T-helper 2 cell treated with Interferon-gamma antibody and Interleukin-4, amounts not matched to agents 100 ng/mL and 5 ng/mL, for 36 hours (primary cell): ENCODE results near the gene TMPRSS4. TPM values are rescaled to one million over a fixed set of nuclear protein-coding genes. Genes with fewer than 3 reads are reported as not detected.

ENCODE experiments used
- intact Hi-C: fragments of 100-400 bp; cut with micrococcal nuclease; formaldehyde crosslinking; loops from one replicate; pipeline ENCODE4 v1.15.1; 2023
- total RNA-seq: library from RNA; stranded (reverse); gene quantifications from 2 replicates; pipeline ENCODE4 v1.2.3, GENCODE V29; 2022

TMPRSS4 gene
- total RNA-seq, 1 donor from 2014 or later, result not detected

DNA sequence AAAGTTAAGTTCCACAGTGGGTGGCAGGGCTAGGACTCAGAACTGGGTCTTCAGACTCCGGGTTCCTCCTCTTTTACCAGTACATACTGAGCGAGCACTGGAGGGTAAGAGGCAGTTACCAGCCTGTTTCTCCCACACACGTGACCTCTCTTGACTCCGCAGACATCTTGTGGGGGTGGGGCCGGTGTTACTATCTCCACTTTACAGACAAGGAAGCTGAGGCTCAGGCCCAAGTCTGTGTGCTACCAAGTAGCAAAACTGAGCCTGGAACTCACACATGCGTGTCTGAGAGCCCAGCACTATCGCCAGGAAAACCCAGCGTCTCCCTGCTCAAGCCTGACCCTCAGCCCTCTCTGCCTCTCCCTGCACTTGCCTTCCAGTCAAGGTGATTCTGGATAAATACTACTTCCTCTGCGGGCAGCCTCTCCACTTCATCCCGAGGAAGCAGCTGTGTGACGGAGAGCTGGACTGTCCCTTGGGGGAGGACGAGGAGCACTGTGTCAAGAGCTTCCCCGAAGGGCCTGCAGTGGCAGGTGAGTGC is 25.9 kb downstream of the TMPRSS4 start:
- intact Hi-C loops, result no loop called here

DNA sequence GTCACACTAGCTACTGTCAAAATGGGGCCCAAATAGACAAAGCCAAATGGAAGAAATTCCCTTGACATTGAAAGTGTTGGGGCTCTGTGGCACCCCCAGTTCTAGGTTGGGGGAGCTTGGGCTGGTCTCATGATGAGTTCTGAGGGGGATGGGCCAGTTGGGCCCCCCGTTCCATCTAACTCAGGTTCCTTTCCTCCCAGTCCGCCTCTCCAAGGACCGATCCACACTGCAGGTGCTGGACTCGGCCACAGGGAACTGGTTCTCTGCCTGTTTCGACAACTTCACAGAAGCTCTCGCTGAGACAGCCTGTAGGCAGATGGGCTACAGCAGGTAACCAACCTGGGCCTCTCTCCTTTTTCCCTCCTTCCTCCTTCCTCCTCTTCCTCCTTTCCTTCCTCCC is 27.6 kb downstream of the TMPRSS4 start:
- intact Hi-C loops, result no loop called here

DNA sequence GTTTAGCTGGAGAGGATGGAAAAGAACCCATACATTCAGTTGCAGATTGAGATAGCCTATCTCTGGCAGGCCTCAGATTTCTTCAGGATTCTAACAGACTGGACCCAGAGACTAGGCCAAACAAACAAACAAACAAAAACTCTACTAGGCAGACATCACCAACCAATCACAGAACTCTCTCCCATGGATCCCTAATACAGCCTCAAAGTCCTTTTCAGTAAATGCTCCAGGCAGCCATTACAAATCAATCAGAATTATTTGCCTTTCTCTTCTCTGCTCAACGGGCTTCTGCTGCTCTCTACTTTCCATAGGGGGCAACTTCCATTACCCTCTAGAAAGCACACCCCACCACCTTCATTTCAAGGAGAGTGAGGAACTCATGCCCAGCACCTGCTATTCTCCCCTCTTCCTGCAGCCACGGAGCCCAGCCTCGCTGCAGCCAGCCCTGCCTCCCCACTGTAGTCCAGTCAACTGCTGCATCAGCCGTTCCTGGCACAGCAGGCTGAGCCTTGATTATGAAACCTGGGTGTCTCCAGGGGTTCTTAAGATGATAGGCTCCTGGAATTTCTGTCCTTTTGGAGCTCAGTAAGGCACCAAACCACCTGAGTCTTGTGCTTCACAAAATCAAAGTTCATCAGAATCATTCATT is 28.9 kb downstream of the TMPRSS4 start:
- intact Hi-C loops, result no loop called here

DNA sequence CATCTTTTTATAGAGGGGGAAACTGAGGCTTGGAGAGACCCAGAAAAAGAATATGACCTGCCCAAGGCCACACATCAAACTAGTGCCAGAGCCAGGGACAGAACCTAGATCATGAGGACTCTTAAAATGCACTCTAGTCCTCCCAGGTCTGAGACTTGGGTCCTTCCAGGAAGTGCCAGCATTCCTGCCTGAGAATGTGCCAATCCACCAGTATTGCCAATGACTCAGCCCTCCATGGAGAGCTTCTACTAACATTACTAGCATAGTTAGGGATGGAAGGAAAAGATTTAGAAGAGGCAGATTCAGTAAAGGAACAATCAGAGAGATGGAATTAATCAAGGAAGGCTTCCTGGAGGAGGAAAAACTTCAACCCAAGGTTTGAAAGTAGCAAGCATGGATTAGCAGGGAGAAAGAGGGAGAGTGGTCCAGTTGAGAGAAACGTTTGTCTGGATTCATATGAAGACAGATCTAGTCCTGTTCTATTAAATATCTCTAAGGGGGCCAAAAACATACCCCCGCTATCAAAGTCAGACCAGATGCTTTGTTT is 30.0 kb downstream of the TMPRSS4 start:
- intact Hi-C loops, result no loop called here

DNA sequence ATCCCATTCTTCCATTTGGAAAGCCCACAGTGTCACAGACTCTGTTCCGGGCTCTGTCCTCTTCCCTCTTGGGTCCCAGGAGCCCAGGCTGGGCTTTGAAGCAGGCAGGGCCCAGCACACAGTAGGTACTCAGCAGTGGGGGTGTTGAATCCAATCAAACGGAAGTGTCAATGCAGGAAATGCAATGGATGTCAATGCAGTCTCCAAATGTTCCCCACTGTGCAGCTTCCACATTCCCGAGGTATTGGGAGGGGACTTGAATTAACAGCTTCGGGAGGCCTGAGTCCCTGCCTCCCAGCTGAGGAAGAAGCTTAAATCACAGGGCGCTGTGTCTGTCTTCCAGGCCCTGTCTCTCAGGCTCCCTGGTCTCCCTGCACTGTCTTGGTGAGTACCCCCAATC is 31.6 kb downstream of the TMPRSS4 start:
- intact Hi-C loops, result no loop called here

DNA sequence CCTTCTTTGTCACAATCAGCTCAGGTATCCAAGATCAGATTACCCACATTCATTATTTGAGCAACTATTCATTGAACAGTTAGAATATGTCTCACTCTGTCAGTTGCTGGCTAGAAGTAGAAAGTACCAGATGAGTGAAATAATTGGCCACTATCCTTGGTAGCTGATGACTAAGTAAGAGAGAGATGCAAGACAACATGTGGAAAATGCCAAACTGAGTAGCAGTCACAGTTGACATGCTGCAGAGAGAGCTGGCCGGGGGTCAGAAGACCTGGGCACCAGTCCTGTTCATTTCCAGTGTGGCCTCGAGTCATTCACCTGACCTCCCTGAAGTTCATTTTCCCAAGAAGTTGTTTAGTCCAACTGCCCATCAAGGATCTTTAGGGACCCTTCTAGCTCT is 32.4 kb downstream of the TMPRSS4 start:
- intact Hi-C loops, result no loop called here

DNA sequence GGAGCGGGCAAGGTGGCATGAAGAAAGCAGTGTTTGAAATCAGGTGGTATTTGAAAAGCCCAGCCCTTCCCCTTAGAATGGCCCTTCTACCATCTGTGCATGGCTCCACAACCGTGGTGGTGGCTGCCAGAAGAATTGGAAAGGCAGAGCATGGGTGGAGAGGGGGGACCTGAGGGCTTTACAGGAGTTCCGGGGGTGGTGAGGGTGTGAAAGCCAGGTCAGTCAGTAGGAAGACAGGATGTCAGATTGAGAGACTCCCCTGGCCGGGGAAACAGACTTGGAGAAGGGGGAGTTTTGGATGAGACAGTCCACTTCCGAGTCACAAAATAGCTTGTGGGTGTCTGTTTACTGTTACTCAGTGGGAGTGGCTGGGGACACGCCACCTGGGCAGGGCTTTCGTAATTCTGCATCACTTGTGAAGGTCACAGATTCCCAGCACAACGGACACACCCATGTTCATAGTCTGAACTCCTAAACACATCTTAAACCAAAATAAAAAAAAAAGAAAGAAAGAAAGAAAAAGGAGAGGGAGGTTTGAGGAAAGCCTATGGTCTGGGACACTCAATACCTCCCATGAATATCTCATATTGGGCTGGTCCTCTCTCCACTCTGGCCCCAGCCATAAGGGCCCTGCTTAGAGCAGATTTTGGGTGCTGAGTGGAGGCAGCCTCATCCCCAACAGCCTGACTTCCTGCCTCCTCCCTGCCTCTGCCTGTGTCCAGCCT is 34.3 kb downstream of the TMPRSS4 start:
- intact Hi-C loops, result no loop called here

DNA sequence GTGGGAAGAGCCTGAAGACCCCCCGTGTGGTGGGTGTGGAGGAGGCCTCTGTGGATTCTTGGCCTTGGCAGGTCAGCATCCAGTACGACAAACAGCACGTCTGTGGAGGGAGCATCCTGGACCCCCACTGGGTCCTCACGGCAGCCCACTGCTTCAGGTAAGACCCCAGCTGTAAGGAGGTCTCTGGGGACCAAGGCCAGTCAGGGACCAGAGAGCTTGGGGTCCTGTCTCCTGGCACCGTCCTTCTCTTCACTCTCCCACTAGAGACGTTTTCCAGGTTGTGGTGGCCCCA is 34.8 kb downstream of the TMPRSS4 start:
- intact Hi-C loops, result no loop called here

DNA sequence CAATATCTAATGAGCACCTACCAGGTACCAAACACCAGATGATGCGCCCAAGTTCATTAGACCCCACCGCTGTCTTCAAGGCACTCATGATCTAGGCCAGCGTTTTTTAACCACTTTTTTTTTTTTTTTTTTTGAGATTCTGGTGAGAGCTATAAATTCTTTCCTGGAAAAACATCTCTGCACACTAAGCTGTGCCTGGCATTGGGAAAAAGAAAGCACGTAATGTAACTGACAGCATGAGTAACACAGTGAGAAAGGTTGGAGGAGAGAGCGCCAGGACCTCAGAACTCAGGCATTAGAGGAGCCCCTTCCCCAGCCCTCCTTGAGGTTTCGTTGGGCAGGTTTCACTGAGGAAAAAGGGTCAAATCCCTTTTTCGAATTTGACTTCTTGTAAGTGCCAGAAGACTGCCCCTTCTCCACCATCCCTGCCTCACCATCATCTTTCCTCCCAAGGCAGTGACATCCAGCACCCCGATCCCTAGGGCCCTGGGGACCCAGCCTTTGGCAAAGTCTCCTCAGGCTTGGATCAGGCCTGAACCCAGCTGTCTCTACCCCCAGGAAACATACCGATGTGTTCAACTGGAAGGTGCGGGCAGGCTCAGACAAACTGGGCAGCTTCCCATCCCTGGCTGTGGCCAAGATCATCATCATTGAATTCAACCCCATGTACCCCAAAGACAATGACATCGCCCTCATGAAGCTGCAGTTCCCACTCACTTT is 36.0 kb downstream of the TMPRSS4 start:
- intact Hi-C loops, result no loop called here

DNA sequence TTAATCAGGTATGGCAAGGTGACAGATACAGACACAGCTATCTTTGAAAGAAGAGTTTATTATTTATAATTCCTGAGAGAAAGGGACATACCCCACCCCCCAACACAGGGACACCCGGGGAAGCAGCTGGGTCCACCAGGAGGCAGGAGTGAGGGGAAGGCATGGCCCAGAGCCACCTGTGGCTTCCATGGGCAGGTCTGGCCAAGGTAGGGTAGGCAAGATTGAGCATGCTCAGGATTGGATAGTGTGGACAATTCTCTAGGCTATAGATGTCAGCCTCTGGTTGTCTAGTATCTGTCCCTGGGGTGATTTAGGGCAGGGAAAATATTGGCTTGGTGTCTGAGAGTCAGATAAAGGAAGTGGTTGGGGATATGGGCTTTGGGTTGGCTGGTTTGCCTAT is 37.4 kb downstream of the TMPRSS4 start:
- intact Hi-C loops, result no loop called here

DNA sequence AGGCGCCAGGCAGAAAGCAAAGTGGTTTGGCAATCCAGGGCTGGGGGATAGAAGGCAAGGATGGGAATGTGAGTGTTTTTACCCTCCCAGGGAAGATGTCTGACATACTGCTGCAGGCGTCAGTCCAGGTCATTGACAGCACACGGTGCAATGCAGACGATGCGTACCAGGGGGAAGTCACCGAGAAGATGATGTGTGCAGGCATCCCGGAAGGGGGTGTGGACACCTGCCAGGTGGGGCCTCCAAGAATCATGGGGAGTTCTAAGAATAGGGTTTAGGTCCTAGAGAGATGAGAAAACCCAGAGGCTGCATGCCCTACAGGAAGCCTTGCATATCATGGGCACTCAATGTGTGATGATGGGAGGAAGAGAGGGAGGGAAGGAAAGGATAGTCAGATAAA is 38.2 kb downstream of the TMPRSS4 start:
- intact Hi-C loops, result no loop called here

DNA sequence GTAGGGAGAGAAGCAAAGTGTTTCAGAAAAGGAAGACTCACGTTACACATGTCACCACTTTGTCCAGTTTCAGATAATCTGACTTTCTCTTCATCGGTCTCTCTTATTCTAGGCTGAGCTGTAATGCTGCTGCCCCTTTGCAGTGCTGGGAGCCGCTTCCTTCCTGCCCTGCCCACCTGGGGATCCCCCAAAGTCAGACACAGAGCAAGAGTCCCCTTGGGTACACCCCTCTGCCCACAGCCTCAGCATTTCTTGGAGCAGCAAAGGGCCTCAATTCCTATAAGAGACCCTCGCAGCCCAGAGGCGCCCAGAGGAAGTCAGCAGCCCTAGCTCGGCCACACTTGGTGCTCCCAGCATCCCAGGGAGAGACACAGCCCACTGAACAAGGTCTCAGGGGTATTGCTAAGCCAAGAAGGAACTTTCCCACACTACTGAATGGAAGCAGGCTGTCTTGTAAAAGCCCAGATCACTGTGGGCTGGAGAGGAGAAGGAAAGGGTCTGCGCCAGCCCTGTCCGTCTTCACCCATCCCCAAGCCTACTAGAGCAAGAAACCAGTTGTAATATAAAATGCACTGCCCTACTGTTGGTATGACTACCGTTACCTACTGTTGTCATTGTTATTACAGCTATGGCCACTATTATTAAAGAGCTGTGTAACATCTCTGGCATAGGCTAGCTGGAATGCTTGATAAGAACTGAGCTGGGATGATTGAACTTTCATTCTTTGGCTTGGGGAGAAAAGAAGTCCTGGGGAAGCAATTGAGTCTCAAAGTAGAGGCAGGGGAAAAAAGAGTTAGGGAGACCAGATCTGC is 41.1 kb downstream of the TMPRSS4 start:
- intact Hi-C loops, result no loop called here

DNA sequence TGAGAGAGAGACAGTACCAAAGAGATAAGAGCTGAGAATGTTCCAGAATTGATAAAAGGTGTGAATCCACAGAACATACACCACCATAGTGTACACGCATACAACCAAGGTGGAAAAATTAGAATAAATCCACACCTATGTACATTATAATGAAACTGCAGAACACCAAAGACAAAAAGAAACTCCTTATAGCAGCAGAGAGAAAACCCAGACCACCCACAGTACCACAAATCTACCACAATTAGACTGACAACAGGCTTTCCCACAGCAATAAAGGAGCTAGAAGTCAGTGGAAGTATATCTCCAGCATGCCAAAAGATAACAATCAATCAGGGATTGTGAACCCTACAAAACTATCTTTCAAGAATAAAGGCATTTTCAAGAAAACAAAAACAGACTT is 43.9 kb downstream of the TMPRSS4 start:
- intact Hi-C loops, result no loop called here

DNA sequence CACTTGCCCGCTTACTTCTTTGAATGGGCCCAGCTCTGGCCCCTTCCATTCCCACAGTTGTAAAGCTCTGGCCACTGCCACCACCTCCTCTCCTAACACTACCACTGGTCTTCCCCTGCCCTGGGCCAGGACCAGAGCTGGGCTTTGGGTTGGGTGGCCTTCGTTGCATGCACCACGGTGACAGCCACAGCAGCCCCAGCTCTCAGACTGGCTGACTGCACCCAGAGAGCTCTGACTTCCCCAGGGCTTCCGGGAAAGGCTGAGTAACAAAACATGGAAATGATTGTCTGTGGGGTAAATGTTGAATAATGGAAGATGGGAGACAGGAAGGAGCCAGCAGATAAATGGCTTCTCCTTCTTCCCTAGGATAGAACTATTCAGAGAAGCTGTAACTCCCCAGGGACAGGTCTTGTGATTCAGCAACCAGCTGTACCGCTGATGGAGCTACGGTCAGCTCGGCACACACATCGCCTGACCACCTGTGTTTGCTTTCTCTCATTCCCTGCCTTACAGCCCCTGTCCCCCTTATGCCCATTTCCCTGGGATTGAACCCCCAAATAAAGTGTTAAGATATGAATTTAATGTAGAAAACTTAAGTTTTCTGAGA is 48.2 kb downstream of the TMPRSS4 start:
- intact Hi-C loops, result no loop called here

DNA sequence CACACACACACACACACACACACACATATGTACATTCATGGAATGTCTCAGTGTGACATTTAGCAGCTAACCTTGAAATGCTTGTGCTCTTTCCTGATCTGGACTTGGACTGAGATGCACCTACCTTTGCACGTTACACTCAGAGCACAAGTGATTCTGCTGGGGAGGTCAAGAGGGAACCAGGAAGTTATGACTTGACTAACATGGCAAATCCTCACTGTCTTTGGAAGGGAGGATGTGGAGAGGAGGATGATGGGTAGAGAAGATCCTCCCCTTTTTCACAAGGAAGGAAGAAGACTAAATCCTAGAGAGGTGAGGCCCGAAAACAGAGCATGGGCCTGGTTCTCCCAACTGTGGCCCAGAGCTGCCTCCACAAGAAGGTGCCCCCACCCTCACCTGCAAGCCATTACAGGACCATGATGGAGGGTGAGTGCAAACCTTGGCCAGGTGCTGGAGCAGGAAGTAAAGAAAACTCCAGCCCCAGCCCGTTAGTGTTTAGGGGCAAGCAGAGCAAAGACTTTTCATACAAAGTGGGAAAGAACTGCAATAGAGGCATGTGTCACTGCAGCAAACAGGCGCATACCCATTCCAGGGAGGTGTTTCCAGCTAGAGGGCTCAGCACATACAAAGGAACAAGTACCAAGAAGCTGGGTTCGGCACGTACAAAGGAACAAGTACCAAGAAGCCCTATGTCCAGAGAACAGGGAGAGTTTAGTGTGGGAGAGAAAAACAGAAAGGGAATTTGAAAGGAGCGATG is 49.4 kb downstream of the TMPRSS4 start:
- intact Hi-C loops, result no loop called here

DNA sequence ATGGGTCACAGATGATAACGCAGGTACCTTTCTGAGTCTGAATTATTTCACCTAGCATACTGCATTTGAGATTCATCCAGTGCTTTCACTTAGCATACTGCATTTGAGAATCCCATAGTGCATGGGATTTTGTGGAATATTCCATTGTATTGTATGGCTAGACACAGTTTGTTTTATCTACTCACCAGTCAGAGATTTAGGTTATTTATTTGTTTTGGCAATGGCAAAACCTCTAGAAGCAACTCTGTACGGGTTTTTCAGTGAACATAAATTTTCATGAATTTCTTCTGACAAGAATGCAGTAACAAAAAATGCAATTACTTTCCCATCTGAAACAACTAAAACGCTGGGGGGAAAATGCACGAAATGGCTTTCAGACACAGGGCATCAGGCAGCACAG is 51.4 kb downstream of the TMPRSS4 start:
- intact Hi-C loops, result no loop called here

DNA sequence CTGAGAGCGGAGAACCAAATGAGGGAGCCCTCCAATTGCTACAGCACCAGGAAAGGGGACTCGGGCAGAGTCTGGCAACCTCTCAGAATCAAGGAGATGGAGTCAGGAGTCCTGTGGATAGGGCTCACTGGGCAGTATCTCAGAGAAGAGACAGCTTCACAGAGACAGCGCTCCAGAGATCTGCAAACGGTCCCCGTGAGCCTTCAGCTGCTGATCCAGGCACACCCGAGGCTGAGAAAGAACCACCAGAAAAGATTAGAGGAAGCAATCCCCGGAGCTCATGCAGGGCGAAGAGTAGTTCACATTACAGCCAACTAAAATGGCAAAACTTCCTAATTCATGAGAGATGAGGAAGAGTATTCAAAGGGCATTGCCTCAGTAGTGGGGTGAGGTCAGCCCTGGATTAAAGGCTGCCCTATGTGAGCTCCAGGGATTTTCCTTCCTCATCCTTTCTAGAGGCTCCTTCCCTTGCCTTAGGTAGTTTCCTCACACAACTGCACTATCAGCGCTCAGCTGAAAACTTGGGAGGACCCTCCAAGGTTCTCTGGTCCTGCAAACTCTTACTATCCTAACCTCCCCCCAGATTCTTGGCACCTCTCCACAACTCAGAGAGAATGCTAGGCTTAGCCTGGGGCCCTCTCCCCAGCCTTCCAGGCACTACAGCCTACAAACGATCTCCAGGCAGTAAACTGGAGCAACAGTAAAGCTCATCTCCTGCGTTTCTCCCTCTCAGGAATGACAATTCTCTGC is 52.0 kb downstream of the TMPRSS4 start:
- intact Hi-C loops, result no loop called here

DNA sequence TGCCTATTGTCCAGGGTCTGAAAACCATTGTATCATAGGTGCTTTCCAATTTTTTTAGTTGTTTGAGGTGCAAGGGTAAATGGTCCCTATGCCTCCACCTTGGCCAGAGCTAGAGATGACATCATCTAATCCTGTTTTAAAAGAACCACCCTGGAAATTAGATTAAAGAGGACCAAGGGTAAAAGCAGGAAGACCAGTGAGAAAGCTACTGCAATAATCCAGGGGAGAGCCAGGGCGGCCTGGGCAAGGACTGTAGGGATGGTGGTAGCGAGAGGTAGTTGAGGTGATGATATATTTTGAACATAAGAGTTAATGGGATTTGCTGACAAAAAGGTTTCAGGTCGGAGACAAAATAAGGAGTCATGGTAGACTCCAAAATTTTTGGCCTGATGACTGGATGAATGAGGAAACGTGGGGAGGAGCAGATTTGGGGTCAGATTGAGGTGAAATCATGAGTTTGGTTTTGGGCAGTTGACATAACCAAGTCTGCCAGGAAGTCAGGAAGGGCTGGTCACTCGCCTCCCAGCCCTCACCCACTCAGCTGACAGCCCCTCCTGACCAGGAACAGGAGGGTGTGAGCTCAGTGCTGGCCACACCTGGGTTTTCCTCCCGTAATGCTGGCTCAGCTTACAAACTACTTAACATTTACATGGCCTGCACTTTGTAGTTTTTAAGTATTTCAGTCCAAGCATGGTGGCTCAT is 52.7 kb downstream of the TMPRSS4 start:
- intact Hi-C loops, result no loop called here
